SK-N-DZ (cell line): ENCODE data around the gene SLC32A1.

Source experiments
- DNase-seq: peaks from one replicate; pipeline ENCODE4 v3.0.0-alpha.2; 2015; ENCODE audit warnings: low spot score

Gene SLC32A1

DNA sequence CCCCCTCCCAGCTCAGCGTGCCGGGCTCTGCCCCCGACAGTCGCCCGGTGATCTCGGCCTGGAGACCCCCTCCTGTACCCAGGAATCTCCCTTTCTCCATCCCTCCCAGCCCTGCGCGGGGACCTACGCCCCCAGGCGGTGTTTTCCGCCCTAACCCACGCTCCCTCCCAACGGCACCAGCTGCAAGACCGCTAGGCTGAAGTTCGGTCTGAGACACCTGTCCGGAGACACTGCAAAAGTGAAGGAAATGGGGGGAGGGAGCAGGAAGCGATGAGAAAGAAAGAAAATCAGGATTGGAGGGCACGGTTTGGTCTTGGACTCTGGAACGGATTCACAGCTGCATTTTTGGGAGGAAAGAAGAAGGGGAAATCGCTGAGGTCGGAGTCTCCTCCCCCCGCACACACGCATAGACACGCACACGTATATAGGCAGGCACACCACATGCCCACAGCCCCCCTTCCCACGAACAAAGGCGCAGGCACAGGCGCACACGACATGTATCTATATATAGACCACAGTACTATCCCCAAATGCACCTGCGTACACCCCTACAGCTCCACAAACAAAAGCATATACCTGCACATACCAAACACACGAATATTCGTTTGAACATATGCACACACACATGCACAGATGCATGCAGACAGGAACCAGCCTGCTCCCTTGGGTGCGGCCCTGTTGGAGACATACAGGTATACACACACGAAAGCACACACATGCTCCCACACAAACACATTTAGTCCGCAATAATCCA is 1.0 kb downstream of the SLC32A1 start:
- DNase-seq, result no peak

DNA sequence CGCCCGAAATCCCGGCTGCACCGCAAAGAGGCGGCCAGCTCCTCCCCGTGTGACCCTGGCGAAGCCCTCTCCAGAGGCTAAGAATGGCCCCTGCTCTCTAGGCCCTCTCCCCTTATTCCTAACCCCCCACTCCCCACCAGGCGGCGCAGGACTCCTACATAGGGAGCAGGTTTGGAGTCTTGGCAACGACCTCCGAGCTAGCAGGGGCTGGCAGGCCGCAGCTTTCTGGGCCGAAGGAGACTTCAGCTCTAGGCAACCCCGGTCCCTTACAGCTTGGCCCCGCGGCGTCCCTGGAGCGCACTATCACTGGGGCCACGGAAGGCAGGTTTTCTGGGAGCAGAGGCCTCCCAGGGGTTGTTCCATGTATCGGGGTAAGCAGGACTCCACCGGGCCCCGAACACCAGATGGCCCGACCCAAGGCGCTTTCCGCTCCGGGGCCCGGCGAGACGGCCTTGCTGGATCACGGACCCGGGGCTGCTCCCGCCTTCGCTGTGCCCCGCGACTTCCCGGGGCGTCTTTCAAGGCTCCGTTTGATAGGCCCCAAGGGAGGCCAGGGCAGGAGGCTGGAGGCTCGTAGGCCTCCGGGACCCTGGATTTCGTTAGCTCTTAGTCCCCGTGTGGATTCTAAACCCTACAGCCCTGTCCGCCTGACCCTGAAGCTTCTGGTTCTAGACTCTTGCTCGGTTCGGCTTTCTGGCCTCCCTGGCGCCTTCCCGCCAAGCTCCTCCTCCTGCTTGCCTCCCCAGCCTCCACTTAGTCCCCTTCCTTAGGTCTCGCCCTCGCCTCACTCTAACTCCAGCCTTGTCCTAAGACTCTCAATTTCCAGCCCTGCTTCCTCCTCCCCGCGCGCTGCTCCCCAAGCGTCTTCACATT is 1.9 kb downstream of the SLC32A1 start:
- DNase-seq, result peak; percentile 85

DNA sequence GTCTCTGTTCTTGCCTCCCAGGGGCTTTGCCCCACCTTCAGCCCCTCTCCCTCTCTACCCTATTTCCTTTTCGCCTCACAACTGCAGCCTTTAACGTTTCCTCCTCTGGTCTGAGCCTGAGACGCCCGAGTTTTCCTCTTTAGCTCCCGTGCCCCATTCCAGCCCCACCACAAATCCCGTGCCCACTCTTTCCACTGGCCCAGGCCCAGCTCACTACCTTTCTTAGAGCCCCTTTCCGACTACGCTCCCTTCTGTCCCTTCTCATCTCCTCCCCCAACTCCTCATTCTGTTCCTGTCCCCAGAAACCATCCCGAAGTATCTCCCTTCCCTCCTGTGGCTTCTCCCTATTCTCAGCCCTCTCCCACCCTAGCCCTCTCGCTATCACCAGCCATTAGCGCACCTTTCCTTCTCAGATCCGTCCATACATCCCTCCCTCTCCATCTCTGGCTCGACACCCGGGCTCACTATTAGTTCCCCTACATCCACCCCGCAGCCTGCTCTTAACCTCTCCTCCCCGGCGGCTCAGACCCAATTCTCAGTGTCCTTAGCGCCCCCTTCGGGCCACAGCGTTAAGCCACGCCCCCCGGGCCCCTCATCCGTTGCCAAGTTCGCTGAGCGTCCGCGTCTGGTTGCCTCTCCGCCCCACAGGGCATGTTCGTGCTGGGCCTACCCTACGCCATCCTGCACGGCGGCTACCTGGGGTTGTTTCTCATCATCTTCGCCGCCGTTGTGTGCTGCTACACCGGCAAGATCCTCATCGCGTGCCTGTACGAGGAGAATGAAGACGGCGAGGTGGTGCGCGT is 2.7 kb downstream of the SLC32A1 start:
- DNase-seq, result peak; percentile 82

DNA sequence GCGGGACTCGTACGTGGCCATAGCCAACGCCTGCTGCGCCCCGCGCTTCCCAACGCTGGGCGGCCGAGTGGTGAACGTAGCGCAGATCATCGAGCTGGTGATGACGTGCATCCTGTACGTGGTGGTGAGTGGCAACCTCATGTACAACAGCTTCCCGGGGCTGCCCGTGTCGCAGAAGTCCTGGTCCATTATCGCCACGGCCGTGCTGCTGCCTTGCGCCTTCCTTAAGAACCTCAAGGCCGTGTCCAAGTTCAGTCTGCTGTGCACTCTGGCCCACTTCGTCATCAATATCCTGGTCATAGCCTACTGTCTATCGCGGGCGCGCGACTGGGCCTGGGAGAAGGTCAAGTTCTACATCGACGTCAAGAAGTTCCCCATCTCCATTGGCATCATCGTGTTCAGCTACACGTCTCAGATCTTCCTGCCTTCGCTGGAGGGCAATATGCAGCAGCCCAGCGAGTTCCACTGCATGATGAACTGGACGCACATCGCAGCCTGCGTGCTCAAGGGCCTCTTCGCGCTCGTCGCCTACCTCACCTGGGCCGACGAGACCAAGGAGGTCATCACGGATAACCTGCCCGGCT is 3.4 kb downstream of the SLC32A1 start:
- DNase-seq, result no peak

DNA sequence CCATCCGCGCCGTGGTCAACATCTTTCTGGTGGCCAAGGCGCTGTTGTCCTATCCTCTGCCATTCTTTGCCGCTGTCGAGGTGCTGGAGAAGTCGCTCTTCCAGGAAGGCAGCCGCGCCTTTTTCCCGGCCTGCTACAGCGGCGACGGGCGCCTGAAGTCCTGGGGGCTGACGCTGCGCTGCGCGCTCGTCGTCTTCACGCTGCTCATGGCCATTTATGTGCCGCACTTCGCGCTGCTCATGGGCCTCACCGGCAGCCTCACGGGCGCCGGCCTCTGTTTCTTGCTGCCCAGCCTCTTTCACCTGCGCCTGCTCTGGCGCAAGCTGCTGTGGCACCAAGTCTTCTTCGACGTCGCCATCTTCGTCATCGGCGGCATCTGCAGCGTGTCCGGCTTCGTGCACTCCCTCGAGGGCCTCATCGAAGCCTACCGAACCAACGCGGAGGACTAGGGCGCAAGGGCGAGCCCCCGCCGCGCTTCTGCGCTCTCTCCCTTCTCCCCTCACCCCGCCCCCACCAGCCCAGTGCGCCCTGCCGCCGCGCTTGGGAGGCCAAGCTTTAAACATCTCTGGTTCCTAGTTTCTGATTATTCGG is 4.0 kb downstream of the SLC32A1 start:
- DNase-seq, result no peak

DNA sequence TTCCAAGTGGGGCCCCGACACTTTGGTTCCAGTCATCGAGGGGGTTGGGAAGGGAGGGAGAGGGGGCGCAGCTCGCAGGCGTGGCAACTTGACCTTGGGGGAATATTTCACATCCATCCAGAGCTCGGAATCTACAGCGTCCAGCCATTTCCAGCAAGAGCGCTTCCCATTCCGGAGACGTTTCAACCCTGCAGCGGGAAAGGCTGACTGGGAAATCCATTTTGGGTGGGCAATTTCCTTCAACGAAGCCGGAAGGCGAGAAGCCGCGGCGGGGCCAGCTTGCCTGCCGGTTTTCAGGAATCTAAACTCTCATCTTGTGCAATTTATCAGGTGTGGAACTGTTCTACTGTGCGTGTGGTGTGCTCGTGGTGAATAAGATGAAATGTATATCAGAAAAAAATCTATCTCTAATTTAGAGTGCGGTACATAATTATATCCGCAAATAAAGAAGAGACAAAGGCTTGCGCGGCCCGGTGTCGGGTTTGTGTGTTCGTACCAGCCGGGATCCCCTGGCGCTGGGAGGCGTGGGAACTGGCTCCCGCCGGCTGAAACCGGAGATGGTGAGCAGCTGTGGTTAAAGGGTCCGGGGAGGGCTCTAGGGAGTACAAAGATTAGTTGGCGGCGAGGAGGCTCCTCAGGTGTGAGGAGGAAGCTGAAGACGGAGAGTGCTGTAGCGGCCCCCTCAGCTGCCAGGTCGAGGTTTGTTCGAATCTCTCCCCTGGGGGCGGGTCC is 4.8 kb downstream of the SLC32A1 start:
- no peak for DNase-seq

DNA sequence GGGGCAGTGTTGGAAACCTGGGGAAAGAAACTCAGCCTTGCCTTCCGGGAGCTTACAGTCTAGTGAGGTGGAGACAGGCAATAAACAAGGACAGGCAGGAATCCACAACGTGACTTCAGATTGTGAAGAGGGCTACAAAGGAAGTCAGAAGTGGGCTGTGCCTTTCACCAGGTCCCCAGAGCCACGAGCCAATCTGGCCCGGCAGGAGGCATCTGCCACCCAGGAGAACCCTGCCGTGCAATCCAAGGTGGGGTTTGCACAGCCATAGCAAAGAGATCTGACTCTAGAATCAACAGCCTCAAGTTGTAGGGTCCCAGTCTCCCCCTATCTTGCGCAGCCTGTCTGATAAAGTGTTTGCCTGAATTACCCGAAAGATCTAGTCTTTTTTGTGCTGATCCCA is 5.5 kb downstream of the SLC32A1 start:
- DNase-seq, result no peak

DNA sequence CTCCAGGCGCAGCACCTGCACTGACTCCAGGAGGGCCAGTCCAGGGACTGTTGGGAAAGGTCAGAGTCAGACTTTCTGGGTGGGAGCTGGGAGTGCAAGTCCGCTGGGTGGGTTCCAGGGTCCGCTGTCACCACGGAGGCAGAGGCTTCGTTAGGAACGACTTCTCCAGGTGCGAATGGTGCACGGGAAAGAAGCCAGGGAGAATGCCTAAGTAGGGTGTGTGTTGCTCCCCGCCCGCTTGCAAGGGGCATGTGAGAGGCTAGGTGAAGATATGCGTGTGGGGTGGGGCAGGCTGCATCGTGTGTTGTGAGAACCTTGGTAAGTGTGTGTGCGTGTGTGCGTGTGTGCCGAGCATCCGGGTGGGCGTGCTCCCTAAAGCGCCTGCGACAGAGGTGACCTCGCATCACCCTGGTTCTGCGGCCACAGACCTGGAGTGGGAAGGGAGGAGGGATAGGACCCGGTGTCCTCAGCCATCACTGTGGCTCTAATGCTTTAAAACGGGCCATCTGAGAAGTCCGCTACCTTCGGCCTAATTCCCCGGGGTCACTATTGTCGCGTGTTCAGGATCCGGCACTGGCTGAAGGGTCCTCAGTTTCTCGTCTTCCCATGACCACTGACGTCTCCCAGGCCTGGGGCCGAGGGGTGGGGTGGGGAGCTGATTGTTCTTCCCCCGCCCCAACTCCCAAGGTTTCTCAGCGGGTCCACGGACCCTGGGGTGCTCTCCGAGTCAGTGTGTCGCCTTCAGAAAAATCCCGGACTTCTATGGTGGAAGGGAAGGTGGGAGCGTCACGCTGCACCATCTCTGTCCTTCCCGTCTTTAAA is 6.1 kb downstream of the SLC32A1 start:
- DNase-seq, result no peak

DNA sequence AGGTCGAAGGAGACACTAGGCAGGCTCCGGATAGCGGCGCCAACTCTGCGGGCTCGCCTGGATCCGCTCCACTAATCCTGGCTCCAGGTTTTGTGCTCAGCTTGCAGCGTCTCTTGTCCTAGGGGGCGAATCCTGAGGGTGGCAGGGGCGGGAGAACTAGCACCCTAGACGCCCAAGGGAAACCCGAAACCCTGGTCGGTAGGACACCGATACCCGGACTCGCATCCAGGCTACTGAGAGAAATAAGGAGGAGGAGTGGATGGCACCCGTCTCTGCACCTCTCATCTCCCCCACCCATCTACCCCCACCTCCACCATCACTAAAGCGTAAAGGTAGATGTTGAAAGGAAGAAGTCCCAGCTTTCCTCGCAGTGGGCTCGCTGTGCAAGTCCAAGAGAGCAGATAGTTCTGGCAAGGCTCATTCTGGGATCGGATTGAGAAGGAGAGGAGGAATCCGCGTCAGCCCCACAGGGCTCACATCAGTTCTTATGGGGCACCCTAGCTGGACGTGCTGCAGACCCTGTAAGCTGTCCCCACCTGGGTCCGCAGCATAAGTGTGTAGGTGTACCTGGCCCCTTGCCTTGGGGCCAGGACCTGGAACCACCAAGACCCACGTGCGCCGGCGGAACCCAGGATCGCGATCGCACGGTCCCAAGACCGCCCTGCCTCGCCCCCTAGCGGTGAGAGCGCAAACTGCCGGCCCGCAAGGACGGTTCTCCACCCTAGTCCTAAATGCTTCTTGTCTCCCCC is 6.9 kb downstream of the SLC32A1 start:
- peak; percentile 89 for DNase-seq

DNA sequence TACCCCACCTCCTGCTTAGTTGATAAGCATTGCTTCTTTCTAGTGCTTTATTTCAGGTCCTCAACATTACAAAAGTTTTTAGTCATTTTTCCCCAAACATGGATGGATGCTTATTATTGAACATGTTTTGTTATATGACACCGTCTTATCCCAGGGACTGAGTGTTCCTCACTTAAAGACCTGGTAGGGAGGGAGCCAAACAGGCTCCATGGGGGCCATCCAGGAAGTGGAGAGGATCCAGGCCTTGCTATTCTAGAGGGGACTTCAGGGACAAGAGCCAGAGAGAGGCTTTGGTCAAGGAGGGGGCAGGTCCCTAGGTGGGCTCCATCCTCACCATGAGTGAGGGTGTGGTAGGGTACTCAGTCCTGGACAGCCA is 7.4 kb downstream of the SLC32A1 start:
- DNase-seq, result no peak

DNA sequence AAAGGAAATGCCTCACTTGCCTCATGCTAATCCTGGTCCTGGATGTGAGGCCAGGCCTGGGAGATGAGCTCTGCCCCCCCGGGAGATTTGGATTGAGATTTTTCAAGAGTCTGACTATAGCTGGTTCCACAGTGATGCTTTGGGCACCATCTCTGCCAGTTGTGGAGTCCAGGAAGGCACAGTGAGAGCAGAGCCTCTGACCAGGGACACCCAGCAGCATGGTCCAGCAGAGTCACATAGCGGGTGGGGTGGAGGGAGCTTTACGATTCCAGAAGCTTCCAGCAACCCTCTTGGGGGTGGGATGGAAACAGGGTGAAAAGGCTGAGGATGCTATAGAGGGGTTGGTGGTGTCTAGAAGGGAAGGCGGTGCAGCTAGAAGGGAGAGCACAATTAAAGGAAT is 8.7 kb downstream of the SLC32A1 start:
- no peak for DNase-seq

DNA sequence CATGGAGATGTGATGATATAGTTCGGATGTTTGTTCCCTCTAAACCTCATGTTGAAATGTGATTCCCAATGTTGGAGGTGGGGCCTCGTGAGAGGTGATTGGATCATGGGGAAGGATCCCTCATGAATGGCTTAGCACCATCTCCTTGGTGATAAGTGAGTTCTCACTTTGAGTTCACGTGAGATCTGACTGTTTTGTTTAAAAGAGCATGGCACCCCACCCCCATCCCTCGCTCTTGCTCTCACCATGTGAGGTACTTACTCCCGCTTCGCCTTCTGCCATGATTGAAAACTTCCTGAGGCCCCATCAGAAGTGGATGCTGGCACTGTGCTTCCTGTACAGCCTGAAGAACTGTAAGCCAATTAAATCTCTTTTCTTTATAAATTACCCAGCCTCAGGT is 10.9 kb downstream of the SLC32A1 start:
- DNase-seq, result no peak

DNA sequence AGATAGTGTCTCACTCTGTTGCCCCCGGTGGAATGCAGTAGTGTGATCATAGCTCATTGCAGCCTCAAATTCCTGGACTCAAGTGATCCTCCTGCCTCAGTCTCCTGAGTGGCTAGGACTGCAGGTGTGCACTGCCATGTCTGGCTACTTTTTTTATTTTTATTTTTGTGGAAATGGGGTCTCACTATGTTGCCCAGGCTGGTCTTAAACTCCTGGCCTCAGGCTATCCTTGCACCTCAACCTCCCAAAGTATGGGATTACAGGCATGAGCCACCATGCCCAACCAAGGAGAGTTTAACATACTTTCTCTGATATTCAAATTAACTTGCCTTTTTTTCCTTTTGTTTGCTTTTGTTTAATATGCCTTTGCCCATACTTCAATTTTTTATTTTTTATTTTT is 13.6 kb downstream of the SLC32A1 start:
- DNase-seq, result no peak

DNA sequence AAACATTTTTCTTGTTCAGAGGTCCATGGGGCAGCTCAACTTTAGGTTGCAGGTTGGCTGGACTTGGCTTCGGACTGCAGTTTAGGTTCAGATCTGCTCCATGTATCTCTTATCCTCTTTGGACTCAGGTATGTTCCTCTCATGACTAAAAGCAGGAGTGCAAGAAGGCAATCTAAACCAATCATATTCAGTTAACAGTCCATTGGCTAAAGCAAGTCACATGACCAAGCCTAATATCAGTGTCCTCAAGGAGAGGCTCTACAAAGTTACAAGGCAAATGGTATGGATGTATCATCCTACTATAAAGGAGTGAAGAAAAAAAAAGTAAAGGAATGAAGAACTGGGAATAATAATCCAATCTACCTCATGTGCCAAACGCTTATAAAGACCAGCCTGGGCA is 21.5 kb downstream of the SLC32A1 start:
- DNase-seq, result no peak

DNA sequence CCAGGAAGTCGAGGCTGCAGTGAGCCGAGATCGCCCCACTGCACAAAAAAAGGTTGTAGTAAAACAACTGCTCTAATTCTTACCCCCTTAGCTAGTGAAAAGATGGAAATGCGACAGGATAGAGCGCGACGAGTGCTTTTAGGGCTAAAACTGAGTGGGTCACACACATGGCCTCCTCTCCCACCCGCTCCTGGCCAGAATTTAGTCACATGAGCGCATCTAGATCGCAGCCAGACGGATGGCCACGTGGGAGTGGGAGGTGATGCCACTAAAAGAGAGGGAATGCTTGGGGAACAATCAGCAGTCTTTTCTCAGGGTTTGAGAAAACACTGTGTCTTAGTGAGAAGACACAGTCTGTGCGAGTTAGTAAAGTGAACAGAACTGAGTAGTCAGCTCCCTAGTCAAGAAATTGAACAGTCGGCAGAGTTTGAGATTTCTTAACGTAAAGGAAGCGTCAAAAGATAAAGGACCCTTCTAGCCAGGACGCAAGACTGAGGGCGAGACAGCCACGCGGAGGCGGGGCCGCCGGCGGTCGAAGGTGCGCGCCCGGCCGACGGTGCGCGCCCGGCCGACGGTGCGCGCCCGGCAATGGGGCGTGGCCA is 23.3 kb downstream of the SLC32A1 start:
- no peak for DNase-seq

DNA sequence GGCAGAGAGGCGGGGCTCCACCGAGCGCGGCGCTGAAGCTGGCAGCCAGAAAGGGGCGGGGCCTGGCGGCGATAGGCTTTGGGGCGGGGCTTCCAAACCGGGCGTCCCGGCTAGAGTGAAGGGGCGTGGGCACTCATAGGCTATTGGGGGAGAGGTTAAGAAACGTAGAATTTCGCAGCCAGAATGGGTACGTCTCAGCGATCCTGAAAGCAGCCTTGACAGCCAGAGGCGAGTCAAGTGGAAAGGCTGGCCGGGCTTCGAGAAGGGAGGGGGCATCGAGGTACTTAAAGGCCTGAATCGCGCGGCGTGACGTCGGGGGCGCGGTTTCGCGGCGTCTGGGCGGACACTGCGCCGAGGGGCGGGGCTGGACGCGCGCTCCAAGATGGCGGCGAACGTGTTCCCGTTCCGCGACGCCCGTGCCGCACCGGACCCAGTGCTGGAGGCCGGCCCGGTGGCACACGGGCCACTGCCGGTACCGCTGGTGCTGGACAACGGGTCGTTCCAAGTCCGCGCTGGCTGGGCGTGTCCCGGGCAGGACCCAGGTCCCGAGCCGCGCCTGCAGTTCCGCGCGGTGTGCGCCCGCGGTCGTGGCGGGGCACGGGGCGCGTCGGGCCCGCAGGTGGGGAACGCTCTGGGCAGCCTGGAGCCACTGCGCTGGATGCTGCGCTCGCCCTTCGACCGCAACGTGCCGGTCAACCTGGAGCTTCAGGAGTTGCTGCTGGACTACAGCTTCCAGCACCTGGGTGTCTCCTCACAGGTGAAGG is 24.0 kb downstream of the SLC32A1 start, which contains the start of gene ACTR5:
Gene ACTR5 (plus strand): TSS at position 364 of the 764 bp plus-strand sequence. CDS start 19 bp downstream, at position 383.
- peak; percentile 92 for DNase-seq

DNA sequence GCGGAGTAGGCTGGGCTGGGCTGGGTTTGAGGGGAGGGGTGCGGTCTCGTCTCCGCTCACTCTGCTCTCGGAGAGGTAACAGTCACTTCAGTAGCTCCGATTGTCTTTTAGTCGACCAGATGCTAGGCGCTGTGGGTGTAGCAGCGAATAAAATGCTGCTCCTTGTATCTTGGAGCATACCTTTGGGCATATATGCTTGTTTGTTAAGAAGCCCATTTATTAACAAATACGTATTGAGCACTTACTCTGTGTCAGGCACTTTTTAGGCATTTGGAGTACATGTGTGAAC is 24.5 kb downstream of the SLC32A1 start:
- DNase-seq, result no peak
